A549 (cell line): Measurements from ENCODE around the gene PDGFRA. TPM values are rescaled to one million over a fixed set of nuclear protein-coding genes. Genes with fewer than 3 reads are reported as not detected.

ENCODE experiments used
- ATAC-seq, 2 experiments: fragments of 200-7000 bp in 1 of 2; fragments of >200 bp in 1 of 2; cut with Nextera tagmentation in 1 of 2; cut with Tn5 transposase in 1 of 2; 3 replicates each; pipeline versions ENCODE4 v1.8.0 to v1.9.1; 2018 to 2020; ENCODE audit warnings: mild to moderate bottlenecking in 1 of 2, moderate library complexity in 1 of 2
- CTCF ChIA-PET: fragments of 300-600 bp; sonication (Branson Sonifier 250); formaldehyde crosslinking; extraction: SDS; loops from one replicate; lab custom pipeline; 2021; ENCODE audit warnings: antibody characterized with exemption, inconsistent platforms; lab: Yijun Ruan, JAX
- POLR2A ChIA-PET: fragments of 350-600 bp; formaldehyde crosslinking; extraction: SDS; loops from one replicate; lab custom pipeline; 2021; ENCODE audit warnings: antibody characterized with exemption, inconsistent platforms; lab: Yijun Ruan, JAX
- DNase-seq, 2 experiments: peaks; one replicate each; pipeline versions ENCODE4 v3.0.0 to v3.0.0-alpha.2; 2011 to 2016; ENCODE audit warnings: low read depth in 1 of 2, low spot score in 1 of 2
- FAIRE-seq: peaks from 2 replicates; lab custom pipeline; 2011; peaks lifted over from hg19 to GRCh38; lab: Jason Lieb, UNC
- H3K27ac ChIP-seq, 2 experiments: fragments of >200 bp; sonication (Bioruptor Twin); formaldehyde crosslinking; 3 replicates each; pipeline ENCODE4 v1.5.1; 2016 to 2017
- H3K4me1 ChIP-seq: fragments of >200 bp; sonication (Bioruptor Twin); formaldehyde crosslinking; 3 replicates; pipeline ENCODE4 v1.6.1; 2016
- H3K4me2 ChIP-seq: fragments of >200 bp; sonication (Bioruptor Twin); formaldehyde crosslinking; 3 replicates; pipeline ENCODE4 v1.6.1; 2016
- H3K4me3 ChIP-seq: fragments of >200 bp; sonication (Bioruptor Twin); formaldehyde crosslinking; 3 replicates; pipeline ENCODE4 v1.5.1; 2016
- H3K9me3 ChIP-seq: fragments of >200 bp; sonication (Bioruptor Twin); formaldehyde crosslinking; 3 replicates; pipeline ENCODE4 v1.6.1; 2016
- CBX2 ChIP-seq: fragments of 200-600 bp; sonication (generic); IDR thresholded peaks from 2 replicates; pipeline ENCODE4 v1.6.1; 2016; ENCODE audit warnings: low read depth, mild to moderate bottlenecking, borderline replicate concordance
- CBX8 ChIP-seq: fragments of 200-600 bp; sonication (generic); IDR thresholded peaks from 2 replicates; pipeline ENCODE4 v1.6.1; 2016
- CHD4 ChIP-seq: fragments of 200-600 bp; sonication (generic); IDR thresholded peaks from 2 replicates; pipeline ENCODE4 v1.6.1; 2016; ENCODE audit warnings: antibody characterized with exemption, mild to moderate bottlenecking, borderline replicate concordance
- EHF ChIP-seq: fragments of 250-450 bp; sonication (Bioruptor Pico); IDR thresholded peaks from 2 replicates; pipeline ENCODE4 v1.5.0; 2020; ENCODE audit warnings: mild to moderate bottlenecking
- EHMT2 ChIP-seq: fragments of 200-600 bp; sonication (generic); IDR thresholded peaks from 2 replicates; pipeline ENCODE4 v1.6.1; 2016; ENCODE audit warnings: antibody characterized with exemption, low read depth, mild to moderate bottlenecking, moderate library complexity
- ESRRA ChIP-seq: fragments of 150-350 bp; IDR thresholded peaks from 2 replicates; pipeline ENCODE4 v1.6.1; 2014; ENCODE audit warnings: mild to moderate bottlenecking, low read length, borderline replicate concordance
- FOSL2 ChIP-seq, 2 experiments: fragments of 450-650 bp in 1 of 2; fragments of >200 bp in 1 of 2; sonication (Bioruptor Twin) in 1 of 2; formaldehyde crosslinking; IDR thresholded peaks; 2 replicates each; pipeline versions ENCODE4 v1.5.0 to v1.6.1; 2016 to 2020; ENCODE audit warnings: mild to moderate bottlenecking in 1 of 2, moderate library complexity in 1 of 2
- FOXS1 ChIP-seq: fragments of 250-450 bp; sonication (Bioruptor Pico); IDR thresholded peaks from 2 replicates; pipeline ENCODE4 v1.5.0; 2020; ENCODE audit warnings: mild to moderate bottlenecking, moderate library complexity
- HOXB13 ChIP-seq: fragments of 250-450 bp; sonication (Bioruptor Pico); IDR thresholded peaks from 2 replicates; pipeline ENCODE4 v1.5.0; 2020; ENCODE audit warnings: low read depth, mild to moderate bottlenecking, moderate library complexity
- JUN ChIP-seq, 2 experiments: fragments of >200 bp; sonication (Bioruptor Twin); formaldehyde crosslinking; IDR thresholded peaks; 2 replicates in 1 of 2; 3 replicates in 1 of 2; pipeline ENCODE4 v1.6.1; 2016 to 2017
- KDM1A ChIP-seq: fragments of 200-600 bp; sonication (generic); IDR thresholded peaks from 2 replicates; pipeline ENCODE4 v1.6.1; 2016; ENCODE audit warnings: low read depth, mild to moderate bottlenecking
- MAZ ChIP-seq: fragments of 150-350 bp; IDR thresholded peaks from 2 replicates; pipeline ENCODE4 v1.6.1; 2014; ENCODE audit warnings: antibody characterized with exemption, low read depth, low read length, borderline replicate concordance
- NFE2L2 ChIP-seq: fragments of 150-350 bp; conservative IDR thresholded peaks from 2 replicates; pipeline ENCODE4 v1.6.1; 2014; ENCODE audit warnings: low read length
- NPAS2 ChIP-seq: fragments of 250-450 bp; sonication (Bioruptor Pico); IDR thresholded peaks from 2 replicates; pipeline ENCODE4 v1.8.0; 2022; ENCODE audit warnings: mild to moderate bottlenecking, moderate library complexity, borderline replicate concordance
- PHF8 ChIP-seq: fragments of 200-600 bp; sonication (generic); IDR thresholded peaks from 2 replicates; pipeline ENCODE4 v1.6.1; 2016; ENCODE audit warnings: low read depth, mild to moderate bottlenecking, antibody characterized with exemption, moderate library complexity, borderline replicate concordance
- RAD21 ChIP-seq, 2 experiments: fragments of >200 bp in 1 of 2; sonication (Bioruptor Twin) in 1 of 2; formaldehyde crosslinking in 1 of 2; IDR thresholded peaks in 1 of 2; conservative IDR thresholded peaks in 1 of 2; 2 replicates in 1 of 2; 3 replicates in 1 of 2; pipeline ENCODE4 v1.6.1; 2012 to 2018; ENCODE audit warnings: inconsistent platforms in 1 of 2
- RARB ChIP-seq: fragments of 250-450 bp; sonication (Bioruptor Pico); IDR thresholded peaks from 2 replicates; pipeline ENCODE4 v1.8.0; 2021; ENCODE audit warnings: mild to moderate bottlenecking, moderate library complexity
- RNF2 ChIP-seq: fragments of 200-600 bp; sonication (generic); IDR thresholded peaks from 2 replicates; pipeline ENCODE4 v1.6.1; 2016; ENCODE audit warnings: low read depth, mild to moderate bottlenecking, antibody characterized with exemption, moderate library complexity, borderline replicate concordance
- SMC3 ChIP-seq: fragments of >200 bp; sonication (Bioruptor Twin); formaldehyde crosslinking; IDR thresholded peaks from 3 replicates; pipeline ENCODE4 v1.6.1; 2018; ENCODE audit warnings: inconsistent platforms
- WGBS: methylation state at CpG from one replicate; pipeline ENCODE4 v1.1.6; 2017; ENCODE audit errors: missing lambda C conversion rate; 5-methylcytosine and 5-hydroxymethylcytosine counted together
- polyA plus RNA-seq, 4 experiments: library from polyadenylated mRNA; depleted of rRNA in 3 of 4; stranded (reverse); fragments of >200 nt; fragmentation: RNase III in 1 of 4; extraction: RNeasy Plus Mini Kit Qiagen cat#74134 plus additional on column Dnase treatment in 1 of 4; gene quantifications; 2 replicates in 3 of 4; 3 replicates in 1 of 4; pipeline ENCODE4 v1.2.3, GENCODE V29; 2011 to 2017
- TF ChIP-seq, protein P1 (sequence below): fragments of 150-350 bp; IDR thresholded peaks from 2 replicates; pipeline ENCODE4 v1.6.1; 2014; ENCODE audit warnings: low read depth, mild to moderate bottlenecking, low read length
- TF ChIP-seq, protein P2 (sequence below): IDR thresholded peaks from 2 replicates; pipeline ENCODE4 v1.6.1; 2012; ENCODE audit warnings: low read depth, borderline replicate concordance
- TF ChIP-seq, protein P3 (sequence below): IDR thresholded peaks from 2 replicates; pipeline ENCODE4 v1.6.1; 2012
- TF ChIP-seq, protein P4 (sequence below): fragments of >200 bp; sonication (Bioruptor Twin); formaldehyde crosslinking; IDR thresholded peaks from 3 replicates; pipeline ENCODE4 v1.5.1; 2016
- TF ChIP-seq, protein P5 (sequence below): fragments of 200-600 bp; sonication (generic); IDR thresholded peaks from 2 replicates; pipeline ENCODE4 v1.6.1; 2016; ENCODE audit warnings: antibody characterized with exemption, mild to moderate bottlenecking, moderate library complexity

The PDGFRA gene
- polyA plus RNA-seq, 2 of the 4 experiments (the other 2 are of a cell fraction), result 0.40 to 0.92 TPM

DNA sequence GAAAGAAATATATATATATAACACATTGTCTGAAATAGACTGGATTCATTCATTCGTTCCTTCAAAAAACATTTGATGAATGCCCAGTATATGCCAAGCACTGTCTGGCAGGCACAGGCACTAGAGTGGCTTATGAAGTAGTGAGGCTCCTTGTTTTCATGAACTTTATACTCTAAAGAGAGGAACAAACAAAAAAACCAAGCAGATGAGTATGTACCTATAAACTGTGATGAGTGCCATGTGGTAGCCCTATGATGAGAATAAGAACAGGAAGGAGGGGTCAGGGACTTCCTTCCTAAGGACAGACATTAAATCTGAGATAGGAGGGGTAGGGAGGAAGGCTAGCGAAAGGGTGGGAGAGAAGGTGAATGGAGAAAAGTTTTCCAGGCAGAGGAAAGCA lies 19.5 kb upstream of the PDGFRA start:
- H3K4me1 ChIP-seq, result no peaks in the 10 kb centered on the region
- H3K4me2 ChIP-seq, result no peak overlapping the region
- H3K4me3 ChIP-seq, result no peak overlapping the region
- TF ChIP-seq HOXB13 (no peak), MAZ (no peak), RARB (CRISPR knock-in tag) (no peak), JUN (IDR thresholded peaks at IDR 0.05) (no peak), CBX8 (no peak), NPAS2 (CRISPR knock-in tag) (no peak), KDM1A (no peak), EHF (CRISPR knock-in tag) (no peak), SMC3 (no peak)
- TF ChIP-seq, protein P1, sequence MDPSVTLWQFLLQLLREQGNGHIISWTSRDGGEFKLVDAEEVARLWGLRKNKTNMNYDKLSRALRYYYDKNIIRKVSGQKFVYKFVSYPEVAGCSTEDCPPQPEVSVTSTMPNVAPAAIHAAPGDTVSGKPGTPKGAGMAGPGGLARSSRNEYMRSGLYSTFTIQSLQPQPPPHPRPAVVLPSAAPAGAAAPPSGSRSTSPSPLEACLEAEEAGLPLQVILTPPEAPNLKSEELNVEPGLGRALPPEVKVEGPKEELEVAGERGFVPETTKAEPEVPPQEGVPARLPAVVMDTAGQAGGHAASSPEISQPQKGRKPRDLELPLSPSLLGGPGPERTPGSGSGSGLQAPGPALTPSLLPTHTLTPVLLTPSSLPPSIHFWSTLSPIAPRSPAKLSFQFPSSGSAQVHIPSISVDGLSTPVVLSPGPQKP, result no peak
- no peak for FAIRE-seq
- no peak for DNase-seq
- H3K9me3 ChIP-seq, result no peaks in the 10 kb centered on the region
- WGBS, result 47% methylated on average over 2 of the region's 2 CpGs
- no peak for ATAC-seq
- ChIA-PET CTCF (interaction anchor here (0.6 kb wide), 1 partner anchor 90 kb away, joined by 3 read pairs; no protein-coding TSS in a partner anchor), POLR2A (no interaction called here)
- no peak overlapping the region for H3K27ac ChIP-seq

DNA sequence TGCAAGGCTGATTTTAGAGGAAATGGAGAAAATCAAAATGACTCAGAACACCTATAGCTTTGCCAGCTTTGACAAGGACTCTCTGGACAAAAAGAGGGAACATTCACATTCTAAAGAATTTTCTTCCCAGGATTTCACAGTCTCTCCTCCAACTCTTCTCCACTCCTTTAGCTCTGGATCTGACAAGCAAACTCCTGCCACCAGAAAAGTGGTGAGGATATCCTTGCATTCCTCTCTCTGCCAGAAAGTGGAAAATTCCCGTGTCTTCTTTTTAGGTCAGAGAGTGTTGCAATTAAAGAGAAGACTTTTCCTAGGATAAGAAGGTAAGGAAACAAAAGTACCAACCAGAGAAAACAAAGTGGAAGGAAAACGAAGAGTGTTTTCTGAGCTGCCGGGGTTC lies 16.1 kb upstream of the PDGFRA start:
- Histone ChIP-seq H3K4me2 (no peak overlapping the region), H3K4me3 (no peak overlapping the region), H3K4me1 (0 out of 3 replicates have a peak, but pooled peaks cover 1% of the 10 kb centered on the region), H3K9me3 (no peaks in the 10 kb centered on the region), H3K27ac (no peak overlapping the region)
- TF ChIP-seq, protein P2, sequence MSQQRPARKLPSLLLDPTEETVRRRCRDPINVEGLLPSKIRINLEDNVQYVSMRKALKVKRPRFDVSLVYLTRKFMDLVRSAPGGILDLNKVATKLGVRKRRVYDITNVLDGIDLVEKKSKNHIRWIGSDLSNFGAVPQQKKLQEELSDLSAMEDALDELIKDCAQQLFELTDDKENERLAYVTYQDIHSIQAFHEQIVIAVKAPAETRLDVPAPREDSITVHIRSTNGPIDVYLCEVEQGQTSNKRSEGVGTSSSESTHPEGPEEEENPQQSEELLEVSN, result no peak
- TF ChIP-seq RNF2 (no peak), FOSL2 (IDR thresholded peaks at IDR 0.05) (no peak), FOSL2 (CRISPR knock-in tag; IDR thresholded peaks at IDR 0.05) (no peak), CBX8 (no peak), ESRRA (no peak), NFE2L2 (no peak), RAD21 (conservative IDR thresholded peaks at IDR 0.05 in 1 of 2, IDR thresholded peaks at IDR 0.05 in 1 of 2) (no peak), FOXS1 (no peak)
- TF ChIP-seq, protein P3, sequence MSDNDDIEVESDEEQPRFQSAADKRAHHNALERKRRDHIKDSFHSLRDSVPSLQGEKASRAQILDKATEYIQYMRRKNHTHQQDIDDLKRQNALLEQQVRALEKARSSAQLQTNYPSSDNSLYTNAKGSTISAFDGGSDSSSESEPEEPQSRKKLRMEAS, result no peak
- TF ChIP-seq, protein P4, sequence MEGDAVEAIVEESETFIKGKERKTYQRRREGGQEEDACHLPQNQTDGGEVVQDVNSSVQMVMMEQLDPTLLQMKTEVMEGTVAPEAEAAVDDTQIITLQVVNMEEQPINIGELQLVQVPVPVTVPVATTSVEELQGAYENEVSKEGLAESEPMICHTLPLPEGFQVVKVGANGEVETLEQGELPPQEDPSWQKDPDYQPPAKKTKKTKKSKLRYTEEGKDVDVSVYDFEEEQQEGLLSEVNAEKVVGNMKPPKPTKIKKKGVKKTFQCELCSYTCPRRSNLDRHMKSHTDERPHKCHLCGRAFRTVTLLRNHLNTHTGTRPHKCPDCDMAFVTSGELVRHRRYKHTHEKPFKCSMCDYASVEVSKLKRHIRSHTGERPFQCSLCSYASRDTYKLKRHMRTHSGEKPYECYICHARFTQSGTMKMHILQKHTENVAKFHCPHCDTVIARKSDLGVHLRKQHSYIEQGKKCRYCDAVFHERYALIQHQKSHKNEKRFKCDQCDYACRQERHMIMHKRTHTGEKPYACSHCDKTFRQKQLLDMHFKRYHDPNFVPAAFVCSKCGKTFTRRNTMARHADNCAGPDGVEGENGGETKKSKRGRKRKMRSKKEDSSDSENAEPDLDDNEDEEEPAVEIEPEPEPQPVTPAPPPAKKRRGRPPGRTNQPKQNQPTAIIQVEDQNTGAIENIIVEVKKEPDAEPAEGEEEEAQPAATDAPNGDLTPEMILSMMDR, result no peak
- ChIA-PET CTCF (interaction anchor here (1.3 to 2.4 kb wide), 2 partner anchors 282 to 305 kb away, joined by 4 to 8 read pairs; no protein-coding TSS in a partner anchor), POLR2A (no interaction called here)
- 30% methylated on average over 3 of the region's 3 CpGs for WGBS
- FAIRE-seq (no peak), ATAC-seq (no peak), DNase-seq (no peak)

DNA sequence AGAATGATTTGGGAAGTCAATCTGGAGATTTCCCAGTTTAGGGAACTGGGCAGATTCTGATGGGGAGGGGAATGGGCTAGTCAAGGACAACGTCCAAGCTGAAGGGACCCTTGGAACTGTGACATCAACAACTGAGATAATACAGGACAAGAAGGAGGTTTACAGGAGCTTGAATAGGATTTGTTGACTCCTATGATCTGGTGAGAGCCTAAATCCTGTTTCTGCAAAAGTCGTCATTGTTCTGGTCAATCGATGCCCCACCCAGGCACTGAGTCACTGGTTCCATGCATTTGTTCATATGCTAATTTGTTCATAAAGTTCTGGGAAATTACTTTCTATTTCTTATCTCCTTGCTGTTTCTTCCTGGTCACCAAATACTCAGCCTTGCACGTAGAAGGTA lies 15.3 kb upstream of the PDGFRA start:
- ATAC-seq, result no peak
- TF ChIP-seq, protein P3, result no peak
- no peak for TF ChIP-seq CHD4
- no peak for TF ChIP-seq PHF8
- TF ChIP-seq, protein P5, sequence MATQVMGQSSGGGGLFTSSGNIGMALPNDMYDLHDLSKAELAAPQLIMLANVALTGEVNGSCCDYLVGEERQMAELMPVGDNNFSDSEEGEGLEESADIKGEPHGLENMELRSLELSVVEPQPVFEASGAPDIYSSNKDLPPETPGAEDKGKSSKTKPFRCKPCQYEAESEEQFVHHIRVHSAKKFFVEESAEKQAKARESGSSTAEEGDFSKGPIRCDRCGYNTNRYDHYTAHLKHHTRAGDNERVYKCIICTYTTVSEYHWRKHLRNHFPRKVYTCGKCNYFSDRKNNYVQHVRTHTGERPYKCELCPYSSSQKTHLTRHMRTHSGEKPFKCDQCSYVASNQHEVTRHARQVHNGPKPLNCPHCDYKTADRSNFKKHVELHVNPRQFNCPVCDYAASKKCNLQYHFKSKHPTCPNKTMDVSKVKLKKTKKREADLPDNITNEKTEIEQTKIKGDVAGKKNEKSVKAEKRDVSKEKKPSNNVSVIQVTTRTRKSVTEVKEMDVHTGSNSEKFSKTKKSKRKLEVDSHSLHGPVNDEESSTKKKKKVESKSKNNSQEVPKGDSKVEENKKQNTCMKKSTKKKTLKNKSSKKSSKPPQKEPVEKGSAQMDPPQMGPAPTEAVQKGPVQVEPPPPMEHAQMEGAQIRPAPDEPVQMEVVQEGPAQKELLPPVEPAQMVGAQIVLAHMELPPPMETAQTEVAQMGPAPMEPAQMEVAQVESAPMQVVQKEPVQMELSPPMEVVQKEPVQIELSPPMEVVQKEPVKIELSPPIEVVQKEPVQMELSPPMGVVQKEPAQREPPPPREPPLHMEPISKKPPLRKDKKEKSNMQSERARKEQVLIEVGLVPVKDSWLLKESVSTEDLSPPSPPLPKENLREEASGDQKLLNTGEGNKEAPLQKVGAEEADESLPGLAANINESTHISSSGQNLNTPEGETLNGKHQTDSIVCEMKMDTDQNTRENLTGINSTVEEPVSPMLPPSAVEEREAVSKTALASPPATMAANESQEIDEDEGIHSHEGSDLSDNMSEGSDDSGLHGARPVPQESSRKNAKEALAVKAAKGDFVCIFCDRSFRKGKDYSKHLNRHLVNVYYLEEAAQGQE, result no peak
- no peak for TF ChIP-seq RNF2
- no peak for TF ChIP-seq KDM1A
- no peak for TF ChIP-seq CBX2
- TF ChIP-seq HOXB13, result no peak
- TF ChIP-seq EHMT2, result no peak
- H3K4me3 ChIP-seq, result no peak overlapping the region
- no peak overlapping the region for H3K27ac ChIP-seq
- no peaks in the 10 kb centered on the region for H3K9me3 ChIP-seq
- H3K4me1 ChIP-seq, result 0 out of 3 replicates have a peak, but pooled peaks cover 4% of the 10 kb centered on the region
- no peak for FAIRE-seq
- H3K4me2 ChIP-seq, result no peak overlapping the region
- ChIA-PET POLR2A (no interaction called here), CTCF (interaction anchor here (1.0 to 2.4 kb wide), 2 partner anchors 301 to 305 kb away, joined by 4 to 8 read pairs; no protein-coding TSS in a partner anchor)
- no peak for DNase-seq
- 51% methylated on average over 4 of the region's 4 CpGs for WGBS
